ENCODE data around the gene SH3PXD2A.

DNA sequence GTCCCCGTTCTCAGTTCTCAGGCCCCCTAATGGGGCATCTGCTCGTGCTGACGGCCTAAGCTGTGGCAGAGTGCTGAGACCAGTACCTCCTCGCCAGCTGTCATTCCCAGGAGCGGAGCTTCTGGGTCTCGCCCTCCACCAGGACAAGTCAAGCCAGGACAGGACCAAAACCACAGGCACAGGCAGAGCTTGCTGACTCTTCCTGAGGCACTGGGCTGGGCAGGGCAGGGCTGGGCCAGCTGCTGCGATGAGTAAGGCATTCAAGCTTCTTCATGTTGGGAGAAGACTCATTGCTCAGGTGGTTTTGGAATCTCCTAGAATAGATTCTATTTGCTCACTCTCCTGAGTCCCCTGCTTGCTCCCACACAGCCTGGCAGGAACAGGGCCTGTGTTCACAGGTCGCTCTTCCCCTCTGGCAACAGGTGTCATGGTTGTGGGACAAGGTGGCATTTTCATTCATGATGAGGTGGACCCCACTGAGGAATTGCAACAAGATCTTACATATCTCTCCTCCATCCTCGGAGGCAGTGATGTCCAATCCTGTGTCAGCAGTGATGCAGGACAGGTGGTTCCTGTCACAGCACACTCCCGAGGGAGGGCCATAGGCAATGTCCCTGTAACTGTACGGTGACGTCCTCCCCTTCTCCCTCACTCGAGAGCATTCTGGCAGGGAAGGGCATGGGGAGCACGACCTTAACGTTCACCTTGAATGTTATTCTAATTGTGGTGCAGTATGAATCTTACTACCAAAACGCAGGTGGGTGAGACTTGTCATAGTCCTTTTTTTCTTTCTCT, 17.0 kb upstream of the SH3PXD2A start:
- TF ChIP-seq POLR2A (IDR thresholded peaks at IDR 0.05), result no peak
- TF ChIP-seq, protein P1, sequence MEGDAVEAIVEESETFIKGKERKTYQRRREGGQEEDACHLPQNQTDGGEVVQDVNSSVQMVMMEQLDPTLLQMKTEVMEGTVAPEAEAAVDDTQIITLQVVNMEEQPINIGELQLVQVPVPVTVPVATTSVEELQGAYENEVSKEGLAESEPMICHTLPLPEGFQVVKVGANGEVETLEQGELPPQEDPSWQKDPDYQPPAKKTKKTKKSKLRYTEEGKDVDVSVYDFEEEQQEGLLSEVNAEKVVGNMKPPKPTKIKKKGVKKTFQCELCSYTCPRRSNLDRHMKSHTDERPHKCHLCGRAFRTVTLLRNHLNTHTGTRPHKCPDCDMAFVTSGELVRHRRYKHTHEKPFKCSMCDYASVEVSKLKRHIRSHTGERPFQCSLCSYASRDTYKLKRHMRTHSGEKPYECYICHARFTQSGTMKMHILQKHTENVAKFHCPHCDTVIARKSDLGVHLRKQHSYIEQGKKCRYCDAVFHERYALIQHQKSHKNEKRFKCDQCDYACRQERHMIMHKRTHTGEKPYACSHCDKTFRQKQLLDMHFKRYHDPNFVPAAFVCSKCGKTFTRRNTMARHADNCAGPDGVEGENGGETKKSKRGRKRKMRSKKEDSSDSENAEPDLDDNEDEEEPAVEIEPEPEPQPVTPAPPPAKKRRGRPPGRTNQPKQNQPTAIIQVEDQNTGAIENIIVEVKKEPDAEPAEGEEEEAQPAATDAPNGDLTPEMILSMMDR (IDR thresholded peaks at IDR 0.05), result no peak
